GM18873 (cell line): Measurements from ENCODE around the gene EXOSC7.
"Not testable (repeated sequence)": the region's sequence is repeated elsewhere in the genome, so short reads cannot be mapped to it uniquely, and the experiment has no call there.

Experiments used
- ATAC-seq: cut with Tn5 transposase; IDR thresholded peaks from one replicate; pipeline ENCODE4 v1.9.1; 2021; ENCODE audit warnings: mild to moderate bottlenecking, moderate library complexity, moderate number of reproducible peaks; ENCODE audit not compliant: unreplicated experiment, low FRiP score

The EXOSC7 gene

GRCh38 chr3:45051685-45052084, 75.6 kb downstream of the EXOSC7 start:
- ATAC-seq: no peak

GRCh38 chr3:45053805-45054195, 77.8 kb downstream of the EXOSC7 start:
- not testable (repeated sequence) for ATAC-seq

DNA sequence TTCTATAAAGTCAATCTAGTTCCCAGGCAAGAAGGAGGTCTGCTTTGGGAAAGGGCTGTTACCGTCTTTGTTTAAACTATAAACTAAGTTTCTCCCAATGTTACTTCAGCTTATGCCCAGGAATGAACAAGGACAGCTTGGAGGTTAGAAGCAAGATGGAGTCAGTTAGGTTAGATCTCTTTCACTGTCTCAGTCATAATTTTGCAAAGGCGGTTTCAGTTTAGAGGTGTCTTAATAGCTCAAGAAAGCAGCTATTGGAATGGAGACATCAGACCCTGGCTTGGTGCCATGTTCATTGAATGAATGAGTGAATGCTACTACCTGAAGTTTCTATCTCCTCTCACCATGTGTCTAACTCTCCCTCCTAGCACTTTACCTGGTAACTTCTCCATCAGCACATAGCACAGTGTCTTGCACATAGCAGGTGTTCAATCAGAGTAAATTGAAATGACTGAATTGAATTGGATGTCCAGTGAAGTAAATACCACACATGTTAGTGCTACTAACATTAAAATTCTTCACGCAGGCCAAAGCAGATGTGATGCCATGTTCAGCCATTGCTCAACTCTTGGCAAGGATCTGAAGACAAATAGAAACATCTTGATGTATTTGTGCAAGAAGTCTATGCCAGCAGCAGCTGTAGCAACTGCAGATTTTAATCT, 78.3 kb downstream of the EXOSC7 start:
- ATAC-seq: no peak

DNA sequence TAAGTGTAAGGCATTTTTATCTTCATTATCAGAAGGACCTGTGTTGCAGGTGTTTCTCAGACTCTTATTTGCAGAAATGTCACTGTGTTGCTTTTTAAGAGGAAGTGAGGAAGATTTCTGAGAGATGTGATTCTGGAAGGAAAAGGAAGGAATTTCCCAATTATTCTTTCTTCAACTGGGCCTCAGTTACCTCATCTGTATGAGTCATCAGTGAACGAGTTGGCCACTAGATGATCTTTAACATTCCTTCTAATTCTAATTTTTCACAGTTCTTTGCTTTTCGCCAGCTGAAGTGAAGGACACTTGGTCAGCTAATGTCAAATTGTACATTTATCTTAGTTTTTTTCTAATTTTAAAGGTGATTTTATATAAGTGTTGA, 79.0 kb downstream of the EXOSC7 start:
- ATAC-seq: no peak

DNA sequence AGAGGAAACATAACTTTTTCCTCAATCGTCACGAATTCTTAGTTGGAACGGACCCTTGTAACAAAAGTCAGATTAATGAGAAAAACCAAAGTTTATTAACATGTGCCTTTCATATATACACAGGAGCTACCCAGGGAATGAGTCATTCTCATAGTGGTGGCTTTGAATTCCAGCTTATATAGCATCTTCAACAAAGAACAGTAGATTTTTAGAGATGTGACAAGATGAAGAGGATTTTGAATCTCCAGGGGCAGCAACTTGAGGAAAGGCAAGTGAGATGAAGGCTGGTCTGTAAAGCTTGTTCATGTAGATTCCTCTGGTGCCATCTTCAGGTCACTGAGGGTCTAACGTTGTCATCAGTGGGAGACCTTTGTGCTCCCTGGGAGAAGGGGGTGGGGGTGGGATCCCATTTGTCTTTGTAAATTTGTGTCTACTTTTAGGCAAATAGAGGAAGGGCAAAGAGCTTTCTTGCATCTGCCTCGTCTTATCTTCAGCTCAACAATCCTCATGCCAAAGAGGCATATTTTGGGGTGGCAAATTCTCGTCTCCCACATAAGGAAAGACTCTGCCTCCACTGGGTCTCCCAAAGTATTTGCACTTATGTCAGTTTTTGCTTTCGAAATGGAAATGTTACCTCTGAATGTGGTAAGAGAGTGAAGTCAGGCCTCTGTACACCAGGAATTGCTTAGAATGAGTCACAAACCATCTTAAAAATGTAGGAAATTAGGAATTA, 79.5 kb downstream of the EXOSC7 start:
- ATAC-seq: no peak

DNA sequence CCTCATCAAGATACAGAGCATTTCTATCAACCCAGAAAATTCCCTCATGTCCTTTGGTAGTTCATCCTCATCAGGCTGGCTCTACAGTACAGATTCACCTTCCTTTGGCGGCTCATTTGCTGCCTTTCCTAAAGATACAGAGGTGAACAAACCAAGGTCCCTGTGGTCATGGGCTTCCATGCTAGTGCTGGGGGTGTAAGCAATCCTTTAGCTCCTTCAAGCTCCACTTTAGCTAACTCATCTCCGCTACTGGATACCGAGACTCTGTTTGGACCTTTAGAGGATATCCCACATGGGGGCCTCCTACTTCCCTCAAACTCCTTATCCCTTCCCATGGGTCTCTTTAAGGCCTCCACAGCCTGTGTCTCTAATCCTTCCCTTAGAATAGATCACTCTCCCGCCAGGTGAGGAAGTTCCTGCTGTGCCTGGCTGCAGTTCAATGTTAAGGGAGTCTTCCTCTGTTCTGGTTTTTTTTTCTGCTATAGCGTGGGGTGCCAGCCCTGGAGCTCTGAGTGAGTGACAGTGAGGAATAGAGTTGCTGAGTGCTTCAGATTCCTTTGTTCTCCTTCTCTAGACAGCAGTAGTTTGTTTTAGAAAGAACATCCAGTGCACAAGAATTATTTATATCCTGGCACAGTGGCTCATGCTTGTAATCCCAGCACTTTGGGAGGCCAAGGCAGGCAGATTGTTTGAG, 80.7 kb downstream of the EXOSC7 start:
- ATAC-seq: no peak

GRCh38 chr3:45057557-45057956, 81.5 kb downstream of the EXOSC7 start:
- no peak for ATAC-seq

- ATAC-seq: no peak
These were observed 83.1 kb downstream of the EXOSC7 start for GRCh38 chr3:45059132-45059531.

- ATAC-seq: no peak
These were observed 84.3 kb downstream of the EXOSC7 start for GRCh38 chr3:45060165-45060892.
